GM18868 (cell line): ENCODE results near the gene IFNG.
A peak's percentile ranks its signal among the peaks of the same experiment; 100 is the strongest.

Experiments
- ATAC-seq: cut with Tn5 transposase; IDR thresholded peaks from one replicate; pipeline ENCODE4 v1.9.1; 2021; ENCODE audit warnings: mild to moderate bottlenecking, moderate library complexity; ENCODE audit not compliant: unreplicated experiment

IFNG gene

DNA sequence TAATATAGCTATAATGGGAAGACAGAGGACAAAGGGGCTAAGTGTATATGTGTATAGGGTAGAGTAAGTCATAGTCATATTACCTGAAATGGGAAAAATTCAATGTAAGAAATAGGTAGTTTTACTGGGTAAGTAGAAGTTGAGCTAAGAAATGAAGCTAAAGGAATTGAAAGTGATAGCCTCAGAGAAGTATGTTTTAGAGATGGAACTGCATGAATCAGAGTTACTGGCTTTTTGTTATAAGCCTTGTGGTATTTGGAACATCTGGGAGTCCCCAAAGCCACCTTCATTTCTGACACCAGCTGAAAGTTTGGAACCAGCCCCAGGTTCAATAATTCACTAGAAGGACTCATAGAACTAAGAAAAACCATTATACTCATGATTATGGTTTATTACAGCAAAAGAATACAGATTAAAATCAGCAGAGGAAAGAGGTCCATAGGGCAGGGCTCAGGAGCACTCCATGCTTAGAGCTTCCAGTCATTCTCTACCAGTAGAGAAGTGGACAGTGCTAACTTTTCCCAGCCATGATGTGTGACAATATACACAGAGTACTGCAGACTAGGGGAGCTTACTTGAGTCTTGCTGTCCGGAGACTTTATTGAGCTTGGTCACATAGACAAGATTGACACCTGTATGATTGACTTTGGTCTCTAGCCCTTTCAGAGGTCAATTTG is 9.8 kb upstream of the IFNG start:
- ATAC-seq = no peak

DNA sequence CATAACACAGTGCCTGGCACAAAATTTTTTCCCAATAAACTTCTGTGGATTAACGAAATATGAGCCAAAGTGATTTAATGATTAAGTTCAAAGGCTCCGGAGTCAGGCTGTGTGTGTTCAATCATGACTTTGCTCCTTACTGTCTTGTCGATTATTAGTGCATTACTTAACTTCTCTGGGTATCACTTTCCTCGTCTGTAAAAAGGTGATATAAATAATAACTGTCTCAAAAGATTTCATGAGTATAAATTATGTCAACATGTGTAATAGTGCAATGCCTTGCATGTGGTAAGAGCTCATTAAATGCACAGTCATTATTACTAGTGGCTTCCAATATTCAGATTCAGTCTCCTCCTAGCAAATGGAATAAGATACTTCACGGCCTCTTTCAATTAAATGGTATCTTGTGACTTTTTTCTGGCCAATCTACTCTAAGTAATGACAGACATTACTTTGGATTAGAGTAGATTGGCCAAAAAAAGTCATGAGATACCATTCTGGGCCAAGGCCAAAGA is 6.8 kb upstream of the IFNG start:
- no peak for ATAC-seq

DNA sequence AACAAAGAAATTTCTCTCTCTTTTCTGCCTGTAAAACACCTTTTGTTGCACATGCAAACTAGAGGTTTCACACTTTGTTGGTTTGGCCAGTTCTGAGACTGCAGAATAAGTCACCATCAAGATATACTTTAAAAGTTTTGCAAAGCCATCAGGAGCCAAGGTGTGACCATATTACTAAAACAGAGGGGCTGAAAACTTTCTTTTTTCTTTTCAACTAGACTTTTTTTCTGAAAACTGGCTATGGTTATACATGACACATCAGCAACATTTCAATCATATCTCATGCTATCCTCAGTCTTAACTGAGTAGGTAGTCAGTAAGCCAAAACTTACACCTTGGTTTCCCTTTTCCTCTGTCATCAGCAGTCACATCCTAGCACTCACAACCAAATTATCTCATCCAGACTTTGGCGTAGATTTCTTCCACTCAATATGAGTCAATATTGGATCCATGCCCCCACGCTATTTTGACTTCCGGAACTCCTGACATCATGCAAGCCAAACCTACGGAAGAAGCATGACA is 4.1 kb upstream of the IFNG start:
- peak; percentile 60 for ATAC-seq

DNA sequence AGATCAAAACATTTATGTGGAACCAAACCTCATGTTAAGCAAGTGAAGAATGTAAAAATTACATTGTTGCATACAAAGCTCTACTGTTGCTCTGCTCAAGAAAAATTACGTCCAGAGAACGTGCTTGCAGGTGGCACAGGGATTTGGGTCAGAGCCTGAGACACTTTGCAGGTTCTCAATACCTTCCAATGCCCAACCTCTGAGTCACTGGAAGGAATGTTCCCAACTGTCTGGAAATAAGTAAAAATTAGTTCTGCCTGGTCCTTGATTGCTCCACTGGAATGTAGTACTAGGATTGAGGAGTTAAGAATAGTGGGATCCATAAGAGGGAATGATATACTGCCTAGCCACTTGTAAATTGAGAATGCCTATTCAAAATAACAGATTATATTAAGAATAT is 2.8 kb upstream of the IFNG start:
- ATAC-seq = no peak

DNA sequence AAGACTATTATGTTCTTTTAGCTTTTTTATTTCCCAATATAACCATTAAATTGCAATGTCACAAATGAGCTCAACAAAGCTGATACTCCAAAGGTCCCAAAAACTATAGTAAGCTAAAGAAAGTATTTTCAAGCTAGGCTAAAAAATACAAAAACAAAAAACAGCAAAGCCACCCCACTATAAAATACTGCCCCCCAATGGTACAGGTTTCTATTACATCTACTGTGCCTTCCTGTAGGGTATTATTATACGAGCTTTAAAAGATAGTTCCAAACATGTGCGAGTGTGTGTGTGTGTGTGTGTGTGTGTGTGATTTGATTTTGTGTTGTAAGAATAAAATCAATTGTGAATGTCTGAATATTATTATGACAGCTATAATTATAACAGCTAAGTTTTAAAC is 1.1 kb downstream of the IFNG start:
- no peak for ATAC-seq

DNA sequence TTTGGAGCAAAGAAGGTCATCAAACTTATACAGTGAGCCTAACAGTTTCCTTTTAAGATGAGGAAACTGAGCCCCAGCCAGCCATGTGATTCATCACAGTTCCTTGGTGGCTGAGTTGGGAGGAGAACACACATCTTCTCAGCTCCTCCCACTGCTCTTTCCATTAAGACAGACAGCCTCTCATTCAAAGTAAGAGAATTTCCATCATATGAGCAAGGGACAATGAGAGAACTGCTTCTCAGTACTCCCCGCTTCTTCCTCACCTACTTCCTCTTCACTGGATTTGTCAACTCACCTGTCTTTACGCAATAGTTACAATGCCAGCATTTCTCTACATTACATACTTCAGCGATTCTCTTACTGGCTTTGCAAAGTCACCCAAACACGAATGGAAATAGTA is 2.2 kb downstream of the IFNG start:
- no peak for ATAC-seq

DNA sequence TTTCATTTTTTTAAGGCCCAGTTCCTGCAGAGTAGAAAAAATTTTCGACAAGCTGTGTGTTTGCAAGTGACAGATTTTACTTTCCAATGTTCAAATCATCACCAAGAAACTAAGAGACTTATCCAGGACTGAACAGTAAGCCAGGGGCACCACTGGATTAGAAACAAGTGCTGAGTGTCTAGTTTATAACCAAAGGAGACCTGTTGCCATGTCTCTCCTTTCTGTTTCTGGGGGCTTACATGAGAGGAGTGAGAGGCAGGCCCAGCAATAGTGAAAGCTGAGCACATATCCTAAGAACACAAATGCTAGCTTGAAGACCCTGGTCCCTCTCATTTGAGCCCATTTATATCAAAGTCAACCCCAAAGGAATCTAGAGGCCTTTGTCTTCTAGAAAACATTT is 2.9 kb downstream of the IFNG start:
- ATAC-seq = no peak

DNA sequence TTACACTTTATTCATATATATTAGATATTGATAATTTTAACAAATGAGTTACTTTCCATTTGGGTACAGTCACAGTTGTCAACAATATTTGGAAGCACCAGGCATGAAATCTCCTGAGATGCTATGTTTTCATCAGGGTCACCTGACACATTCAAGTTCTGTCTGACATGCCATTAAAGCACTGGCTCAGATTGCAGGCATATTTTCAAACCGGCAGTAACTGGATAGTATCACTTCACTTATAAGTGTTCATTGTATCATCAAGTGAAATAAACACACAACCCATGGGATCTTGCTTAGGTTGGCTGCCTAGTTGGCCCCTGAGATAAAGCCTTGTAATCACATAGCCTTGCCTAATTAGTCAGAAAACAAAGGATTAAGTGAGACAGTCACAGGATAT is 4.8 kb downstream of the IFNG start:
- ATAC-seq = no peak

DNA sequence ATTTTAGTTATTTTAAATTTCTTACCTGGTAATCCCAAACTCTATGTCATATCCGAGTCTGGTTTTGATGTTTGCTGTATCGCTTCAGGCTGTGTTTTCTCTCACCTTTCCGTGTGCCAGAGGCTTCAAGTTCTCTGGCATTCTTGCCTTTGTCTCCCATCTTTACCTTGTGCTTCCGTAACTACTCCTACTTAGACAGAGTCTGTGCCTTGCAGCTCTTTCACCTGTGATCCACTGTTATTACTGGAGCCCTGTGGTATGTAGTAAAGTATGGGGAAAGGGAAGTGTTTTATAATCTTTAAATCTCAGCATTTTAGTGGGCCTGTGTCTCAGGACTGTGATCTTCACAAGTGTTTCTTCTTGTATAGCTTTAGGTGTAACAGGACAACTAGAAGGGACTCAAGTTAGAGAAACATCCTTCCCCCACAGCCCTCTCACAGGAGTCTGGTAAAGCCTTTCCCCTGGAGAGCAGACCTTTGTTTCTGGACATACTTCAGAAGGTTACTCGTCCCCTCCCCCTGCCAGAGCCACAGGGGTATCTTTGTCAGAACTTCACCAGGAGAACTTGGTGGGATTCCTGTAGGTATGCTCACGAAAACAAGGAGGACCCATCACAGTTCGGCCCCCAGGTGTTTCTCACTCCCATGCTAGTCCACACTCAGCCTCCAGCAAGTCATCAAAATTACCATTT is 11.1 kb downstream of the IFNG start:
- no peak for ATAC-seq

DNA sequence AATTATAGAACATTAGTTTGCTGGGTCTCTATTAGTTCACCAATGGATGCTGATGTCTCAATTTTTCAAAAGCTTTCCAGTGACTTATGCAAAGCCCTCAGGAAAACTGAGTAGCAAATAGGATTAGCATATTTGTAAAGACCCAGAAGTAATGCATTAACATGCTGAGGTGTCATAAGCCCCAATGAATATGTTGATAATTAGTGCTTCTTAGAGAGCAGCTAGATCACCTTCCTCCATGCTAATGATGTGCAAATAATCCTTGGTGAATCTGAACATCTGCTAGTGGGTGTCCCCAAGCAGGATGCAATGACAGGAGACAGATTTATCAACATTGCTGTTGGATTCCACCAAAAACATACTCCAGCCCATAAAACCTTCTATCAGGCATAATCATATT is 19.0 kb downstream of the IFNG start:
- no peak for ATAC-seq

DNA sequence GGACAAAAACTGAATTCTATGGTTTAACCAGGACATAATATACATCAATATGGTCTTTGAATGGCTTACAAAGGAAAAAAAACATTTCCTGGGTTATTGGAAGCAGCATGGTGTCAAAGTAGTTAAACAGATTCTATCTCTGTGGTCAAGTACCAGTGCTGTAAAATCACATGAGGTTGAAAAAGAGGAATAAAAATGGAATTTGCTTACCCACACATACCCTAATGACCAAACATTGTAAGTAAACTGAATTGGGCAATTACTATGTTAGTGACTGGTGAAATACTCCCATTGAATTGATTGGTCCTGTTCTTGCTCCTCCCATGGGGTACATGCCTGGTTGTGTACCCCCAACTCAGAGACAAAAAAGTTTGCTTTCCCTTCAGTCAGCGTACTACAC is 19.6 kb downstream of the IFNG start:
- ATAC-seq = no peak

DNA sequence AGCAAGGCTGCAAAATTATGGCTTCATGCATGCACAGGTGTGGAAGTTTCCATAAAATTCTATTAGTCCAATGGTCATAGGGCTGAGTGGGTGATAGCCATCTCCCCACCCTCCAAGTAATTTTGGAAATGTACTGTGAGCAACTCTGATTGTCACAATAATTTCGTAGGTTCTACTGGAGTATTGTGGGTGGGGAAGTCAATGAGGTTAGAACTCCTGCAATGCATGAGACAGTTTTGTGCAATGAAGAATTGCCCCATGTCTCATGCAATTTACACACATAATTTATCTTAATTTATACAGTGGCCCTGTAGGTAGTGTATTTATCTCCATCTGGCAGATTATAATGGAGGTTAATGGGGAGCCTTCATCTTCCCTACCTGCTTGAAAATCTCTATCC is 20.5 kb downstream of the IFNG start:
- no peak for ATAC-seq

DNA sequence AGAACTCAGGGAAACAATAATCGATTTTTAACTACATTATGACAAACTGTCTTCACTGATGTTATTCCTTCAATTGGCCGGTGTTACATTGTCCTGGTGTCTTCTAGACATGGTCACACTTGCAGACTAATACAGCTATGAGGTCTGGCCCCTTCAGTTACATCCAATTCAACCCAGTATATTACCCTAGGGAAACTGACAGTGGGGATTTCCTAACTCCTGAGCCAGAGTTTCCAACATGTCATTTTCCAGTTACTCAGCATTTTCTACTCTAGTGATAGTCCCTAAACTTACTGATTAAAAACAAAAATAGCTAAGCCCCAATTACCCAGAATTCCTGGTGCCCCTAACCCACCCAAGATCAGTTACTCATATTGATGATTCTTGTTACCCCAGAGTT is 21.1 kb downstream of the IFNG start:
- no peak for ATAC-seq

DNA sequence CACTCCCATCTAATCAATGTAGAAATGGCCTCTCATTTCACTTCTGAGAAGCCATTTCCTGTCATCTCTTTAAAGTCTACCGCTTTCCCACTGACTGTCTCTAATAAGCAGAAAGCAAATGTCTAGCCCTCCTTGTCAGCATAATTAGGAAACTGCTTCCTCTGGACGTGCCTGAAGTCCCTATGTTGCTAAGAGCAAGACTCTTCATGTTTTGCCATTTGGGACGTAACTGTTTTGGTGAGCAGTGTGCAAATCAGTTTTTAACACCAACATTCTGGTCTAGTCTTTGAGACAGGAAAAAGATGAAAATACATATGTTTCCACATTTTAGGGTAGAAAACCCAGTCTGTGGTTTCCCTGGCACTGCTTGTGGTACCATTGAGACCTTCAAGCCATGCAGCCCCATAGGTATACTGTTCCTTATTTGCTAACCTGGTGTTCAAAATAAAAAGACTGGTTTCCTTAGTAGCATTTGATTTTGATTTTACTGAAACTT is 22.2 kb downstream of the IFNG start:
- ATAC-seq = no peak

DNA sequence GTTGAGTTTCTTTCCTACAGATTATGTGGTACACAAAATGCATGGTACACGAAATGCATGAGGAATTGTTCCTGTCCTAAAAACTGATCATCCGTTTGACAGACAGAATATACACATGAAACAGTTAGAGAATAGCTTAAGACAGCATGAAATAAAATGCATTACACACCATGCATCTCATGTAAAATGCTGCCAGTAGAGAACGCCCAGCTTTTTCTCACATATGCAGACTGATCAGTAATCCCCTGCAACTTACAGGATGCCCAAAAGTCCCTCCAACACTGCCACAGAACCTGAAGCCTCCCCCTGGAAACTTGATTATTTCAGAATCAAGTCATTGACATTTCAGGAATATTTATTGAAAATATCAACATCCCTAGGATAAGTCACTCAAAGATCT is 24.0 kb downstream of the IFNG start:
- no peak for ATAC-seq

DNA sequence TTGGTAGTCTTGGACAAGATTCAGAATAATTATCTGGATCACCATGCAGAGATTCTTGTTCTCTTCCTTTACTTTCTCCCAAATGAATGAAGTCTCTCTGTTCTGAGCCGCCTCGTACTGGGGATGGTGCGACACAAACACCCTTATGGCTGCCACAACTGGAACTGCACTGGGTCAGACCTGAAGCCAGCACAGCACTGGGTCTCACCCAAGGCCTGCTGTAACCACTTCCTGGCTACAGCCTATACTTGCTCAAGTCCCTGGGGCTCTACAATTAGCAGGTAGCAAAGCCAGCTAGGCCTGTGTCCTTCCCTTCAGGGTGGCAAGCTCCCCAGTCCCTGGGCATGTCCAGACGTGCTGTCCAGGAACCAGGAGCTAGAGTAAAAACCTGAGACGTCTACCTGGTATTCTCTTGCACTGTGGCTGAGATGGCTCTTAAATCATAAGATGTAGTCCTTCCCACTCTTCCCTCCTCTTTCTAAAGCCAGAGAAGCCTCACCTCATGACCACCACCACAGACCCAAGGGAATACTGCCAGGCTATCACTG is 27.6 kb downstream of the IFNG start:
- no peak for ATAC-seq

DNA sequence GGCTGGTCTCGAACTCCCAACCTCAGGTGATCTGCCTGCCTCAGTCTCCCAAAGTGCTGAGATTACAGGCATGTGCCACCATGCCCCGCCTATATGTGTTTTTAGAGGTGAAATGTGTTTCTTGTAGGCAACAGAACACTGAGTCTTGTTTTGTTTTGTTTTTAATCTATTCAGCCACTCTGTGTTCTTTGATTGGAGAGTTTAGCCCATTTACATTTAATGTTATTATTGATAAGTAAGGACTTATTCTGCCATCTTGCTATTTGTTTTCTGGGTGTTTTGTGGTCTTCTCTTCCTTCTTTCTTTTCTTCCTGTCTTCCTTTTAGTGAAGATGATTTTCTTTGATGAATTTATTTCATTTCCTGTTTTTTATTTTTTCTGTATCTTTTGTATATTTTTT is 29.6 kb downstream of the IFNG start:
- ATAC-seq = no peak

DNA sequence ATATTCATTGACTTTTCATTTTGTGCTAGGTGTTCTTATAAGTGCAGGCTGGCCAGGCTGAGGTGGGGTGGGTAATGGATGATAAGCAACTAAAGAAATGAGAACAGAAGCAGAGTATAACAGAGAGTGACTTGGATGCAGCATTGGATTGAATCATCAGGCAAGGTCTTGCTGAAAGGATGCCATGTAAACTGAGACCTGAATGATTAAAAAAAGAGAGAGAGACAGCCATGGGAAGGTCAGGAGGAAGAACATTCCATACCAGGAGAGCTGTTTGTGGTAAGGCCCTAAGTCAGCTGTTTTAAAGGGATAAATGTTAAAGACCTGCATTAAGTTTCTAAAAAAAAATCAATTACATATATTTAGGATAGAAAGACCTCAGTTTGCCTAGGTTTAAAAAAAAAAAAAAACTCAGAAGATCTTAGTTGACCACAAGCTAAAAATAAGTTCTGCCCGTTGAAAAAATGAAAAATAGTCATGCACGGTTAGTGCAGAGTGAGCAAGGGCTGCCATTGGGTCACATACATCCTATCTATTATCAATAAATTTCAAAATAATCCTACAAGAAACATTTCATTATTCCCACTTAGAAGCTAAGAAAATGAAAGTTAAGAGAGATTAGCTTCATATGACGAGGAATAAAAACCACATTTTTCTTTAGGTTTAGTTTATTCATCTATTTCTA is 37.2 kb downstream of the IFNG start:
- no peak for ATAC-seq

DNA sequence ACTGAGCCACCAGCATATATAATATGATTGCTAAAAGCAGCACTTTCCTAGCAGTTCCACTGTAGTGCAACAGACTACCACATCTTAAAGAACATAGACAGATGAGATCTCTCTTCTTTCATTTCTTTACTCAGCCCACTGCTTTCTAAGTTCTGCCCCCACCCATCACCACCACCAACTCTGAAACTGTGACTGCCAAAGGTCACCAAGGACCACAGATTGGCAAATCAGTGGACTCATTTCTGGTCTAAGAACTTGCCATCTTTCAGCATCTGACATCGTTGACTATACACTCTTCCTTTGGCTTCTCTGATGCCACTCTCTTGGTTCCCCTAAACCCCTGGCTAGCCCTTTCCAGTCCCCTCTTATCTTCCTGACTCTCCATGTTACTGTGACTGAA is 38.4 kb downstream of the IFNG start:
- no peak for ATAC-seq

DNA sequence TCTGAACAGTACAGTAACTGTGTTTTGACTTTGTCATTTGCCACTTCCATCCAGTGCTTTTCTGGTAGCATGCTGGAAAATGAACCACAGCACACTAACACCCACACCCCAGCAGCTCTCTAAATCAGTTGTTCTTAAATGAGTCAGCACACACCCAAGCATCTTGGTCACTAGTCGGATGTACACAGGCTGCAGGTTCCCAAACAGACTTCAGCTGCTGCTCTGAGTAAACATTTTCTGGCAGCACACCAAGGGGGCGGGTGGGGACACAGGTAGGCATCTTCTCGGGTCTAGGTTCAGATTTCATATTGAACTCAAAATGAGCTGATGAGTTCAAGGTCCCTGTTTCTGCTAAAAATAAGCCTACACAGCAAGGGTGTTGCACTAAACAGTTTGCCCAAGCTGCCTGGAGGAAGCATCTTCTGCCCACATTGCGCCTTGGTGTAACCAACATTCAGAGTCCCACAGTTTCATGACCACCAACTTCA is 39.8 kb downstream of the IFNG start:
- ATAC-seq = peak; percentile 91

DNA sequence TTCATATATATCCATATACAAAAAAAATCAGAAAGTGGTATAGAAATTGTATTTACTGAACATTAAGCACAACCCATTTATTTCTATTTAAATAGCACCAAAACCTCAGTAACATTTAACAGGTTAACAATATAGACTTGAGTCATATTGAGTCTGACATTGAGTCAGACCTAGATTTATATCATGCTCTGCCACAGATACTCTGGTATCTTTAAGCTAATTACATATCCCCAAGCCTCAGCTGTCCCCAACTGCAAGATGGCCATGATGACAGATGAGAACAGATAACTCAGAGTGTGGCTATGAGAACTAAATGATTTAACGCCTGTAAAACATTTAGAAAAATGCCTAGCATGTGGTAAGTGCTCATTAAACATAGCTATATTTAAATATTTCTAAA is 40.3 kb downstream of the IFNG start:
- ATAC-seq = peak; percentile 81
